ENCODE results near the gene NLRP6.

Gene NLRP6

GRCh38 chr11:249062-249461 lies 29.1 kb upstream of the NLRP6 start:
- peaks cover 6% of the 10 kb centered on the region for H3K4me1 Mint-ChIP-seq
- H3K9me3 Mint-ChIP-seq, result no peaks in the 10 kb centered on the region
- no peak overlapping the region for H3K4me3 Mint-ChIP-seq
- H3K36me3 Mint-ChIP-seq (ENCODE audit: insufficient read depth), result peaks cover 79% of the 10 kb centered on the region
- H3K27me3 Mint-ChIP-seq, result no peaks in the 10 kb centered on the region
- H3K27ac Mint-ChIP-seq (ENCODE audit: low read depth), result no peak overlapping the region
- DNase-seq (ENCODE audit: low spot score in 2 of 2) (no peak), ATAC-seq (replicated peaks; ENCODE audit: extremely low read depth, poor library complexity, severe bottlenecking) (no peak)

- Mint-ChIP-seq H3K27me3 (no peaks in the 10 kb centered on the region), H3K27ac (ENCODE audit: low read depth) (no peak overlapping the region), H3K36me3 (ENCODE audit: insufficient read depth) (peaks cover 71% of the 10 kb centered on the region), H3K9me3 (no peaks in the 10 kb centered on the region), H3K4me3 (no peak overlapping the region), H3K4me1 (peaks cover 6% of the 10 kb centered on the region)
- DNase-seq (ENCODE audit: low spot score in 2 of 2) (no peak), ATAC-seq (replicated peaks; ENCODE audit: extremely low read depth, poor library complexity, severe bottlenecking) (no peak)
Measured at GRCh38 chr11:250274-250673, 27.9 kb upstream of the NLRP6 start.

GRCh38 chr11:250740-251299 lies 27.4 kb upstream of the NLRP6 start:
- no peaks in the 10 kb centered on the region for H3K9me3 Mint-ChIP-seq
- peak; percentile 97 for ATAC-seq (replicated peaks; ENCODE audit: extremely low read depth, poor library complexity, severe bottlenecking)
- peak; percentile 72 to 74 for DNase-seq (ENCODE audit: low spot score in 2 of 2)
- no peaks in the 10 kb centered on the region for H3K27me3 Mint-ChIP-seq
- peaks cover 6% of the 10 kb centered on the region for H3K4me1 Mint-ChIP-seq
- H3K36me3 Mint-ChIP-seq (ENCODE audit: insufficient read depth), result peaks cover 67% of the 10 kb centered on the region
- no peak overlapping the region for H3K27ac Mint-ChIP-seq (ENCODE audit: low read depth)
- no peak overlapping the region for H3K4me3 Mint-ChIP-seq

- Mint-ChIP-seq H3K27ac (ENCODE audit: low read depth) (no peak overlapping the region), H3K36me3 (ENCODE audit: insufficient read depth) (peaks cover 59% of the 10 kb centered on the region), H3K9me3 (no peaks in the 10 kb centered on the region)
Measured at GRCh38 chr11:251550-251949, 26.7 kb upstream of the NLRP6 start.

GRCh38 chr11:252666-253065 lies 25.5 kb upstream of the NLRP6 start:
- no peaks in the 10 kb centered on the region for H3K27me3 Mint-ChIP-seq
- ATAC-seq (replicated peaks; ENCODE audit: extremely low read depth, poor library complexity, severe bottlenecking), result no peak

More at GRCh38 chr11:251550-251949, 26.7 kb upstream of the NLRP6 start:
- H3K4me1 Mint-ChIP-seq, result peaks cover 6% of the 10 kb centered on the region
- no peak for DNase-seq (ENCODE audit: low spot score in 2 of 2)
- ATAC-seq (replicated peaks; ENCODE audit: extremely low read depth, poor library complexity, severe bottlenecking), result no peak
- no peaks in the 10 kb centered on the region for H3K27me3 Mint-ChIP-seq
- no peak overlapping the region for H3K4me3 Mint-ChIP-seq

GRCh38 chr11:253160-253885 lies 24.9 kb upstream of the NLRP6 start:
- Mint-ChIP-seq H3K4me1 (peaks cover 11% of the 10 kb centered on the region), H3K9me3 (no peaks in the 10 kb centered on the region), H3K36me3 (ENCODE audit: insufficient read depth) (peaks cover 43% of the 10 kb centered on the region), H3K27me3 (no peaks in the 10 kb centered on the region), H3K4me3 (no peak overlapping the region), H3K27ac (ENCODE audit: low read depth) (no peak overlapping the region)
- no peak for ATAC-seq (replicated peaks; ENCODE audit: extremely low read depth, poor library complexity, severe bottlenecking)
- DNase-seq (ENCODE audit: low spot score in 2 of 2), result no peak

More at GRCh38 chr11:252666-253065, 25.5 kb upstream of the NLRP6 start:
- peaks cover 50% of the 10 kb centered on the region for H3K36me3 Mint-ChIP-seq (ENCODE audit: insufficient read depth)
- no peaks in the 10 kb centered on the region for H3K9me3 Mint-ChIP-seq
- H3K27ac Mint-ChIP-seq (ENCODE audit: low read depth), result no peak overlapping the region
- no peak for DNase-seq (ENCODE audit: low spot score in 2 of 2)
- peaks cover 6% of the 10 kb centered on the region for H3K4me1 Mint-ChIP-seq
- no peak overlapping the region for H3K4me3 Mint-ChIP-seq

GRCh38 chr11:253886-254270 lies 24.3 kb upstream of the NLRP6 start:
- Mint-ChIP-seq H3K27ac (ENCODE audit: low read depth) (no peak overlapping the region), H3K36me3 (ENCODE audit: insufficient read depth) (peaks cover 39% of the 10 kb centered on the region)
- no peak for DNase-seq (ENCODE audit: low spot score in 2 of 2)

GRCh38 chr11:255176-255575 lies 23.0 kb upstream of the NLRP6 start:
- ATAC-seq (replicated peaks; ENCODE audit: extremely low read depth, poor library complexity, severe bottlenecking), result no peak
- DNase-seq (ENCODE audit: low spot score in 2 of 2), result no peak
- no peaks in the 10 kb centered on the region for H3K27me3 Mint-ChIP-seq
- H3K9me3 Mint-ChIP-seq, result no peaks in the 10 kb centered on the region
- H3K4me3 Mint-ChIP-seq, result no peak overlapping the region
- peaks cover 27% of the 10 kb centered on the region for H3K36me3 Mint-ChIP-seq (ENCODE audit: insufficient read depth)
- peaks cover 11% of the 10 kb centered on the region for H3K4me1 Mint-ChIP-seq
- H3K27ac Mint-ChIP-seq (ENCODE audit: low read depth), result no peak overlapping the region

More at GRCh38 chr11:253886-254270, 24.3 kb upstream of the NLRP6 start:
- no peak for ATAC-seq (replicated peaks; ENCODE audit: extremely low read depth, poor library complexity, severe bottlenecking)
- H3K4me1 Mint-ChIP-seq, result peaks cover 11% of the 10 kb centered on the region
- H3K27me3 Mint-ChIP-seq, result no peaks in the 10 kb centered on the region
- no peak overlapping the region for H3K4me3 Mint-ChIP-seq
- no peaks in the 10 kb centered on the region for H3K9me3 Mint-ChIP-seq

- Mint-ChIP-seq H3K36me3 (ENCODE audit: insufficient read depth) (peaks cover 22% of the 10 kb centered on the region), H3K4me3 (no peak overlapping the region), H3K27ac (ENCODE audit: low read depth) (peak overlapping the region; percentile 21), H3K4me1 (peaks cover 8% of the 10 kb centered on the region), H3K9me3 (no peaks in the 10 kb centered on the region), H3K27me3 (no peaks in the 10 kb centered on the region)
- ATAC-seq (replicated peaks; ENCODE audit: extremely low read depth, poor library complexity, severe bottlenecking), result no peak
- no peak for DNase-seq (ENCODE audit: low spot score in 2 of 2)
Measured at GRCh38 chr11:255816-256215, 22.4 kb upstream of the NLRP6 start.

GRCh38 chr11:256952-257737 lies 21.1 kb upstream of the NLRP6 start:
- ATAC-seq (replicated peaks; ENCODE audit: extremely low read depth, poor library complexity, severe bottlenecking) (no peak), DNase-seq (ENCODE audit: low spot score in 2 of 2) (no peak)
- peak overlapping the region; percentile 57 for H3K27ac Mint-ChIP-seq (ENCODE audit: low read depth)
- peaks cover 5% of the 10 kb centered on the region for H3K4me1 Mint-ChIP-seq
- H3K27me3 Mint-ChIP-seq, result no peaks in the 10 kb centered on the region
- H3K4me3 Mint-ChIP-seq, result no peak overlapping the region
- H3K9me3 Mint-ChIP-seq, result no peaks in the 10 kb centered on the region
- peaks cover 11% of the 10 kb centered on the region for H3K36me3 Mint-ChIP-seq (ENCODE audit: insufficient read depth)

- Mint-ChIP-seq H3K27ac (ENCODE audit: low read depth) (peak overlapping the region; percentile 57), H3K9me3 (no peaks in the 10 kb centered on the region), H3K27me3 (no peaks in the 10 kb centered on the region), H3K4me1 (peaks cover 5% of the 10 kb centered on the region), H3K36me3 (ENCODE audit: insufficient read depth) (peaks cover 3% of the 10 kb centered on the region), H3K4me3 (no peak overlapping the region)
- no peak for DNase-seq (ENCODE audit: low spot score in 2 of 2)
- no peak for ATAC-seq (replicated peaks; ENCODE audit: extremely low read depth, poor library complexity, severe bottlenecking)
Measured at GRCh38 chr11:257766-258493, 20.3 kb upstream of the NLRP6 start.

- Mint-ChIP-seq H3K27me3 (no peaks in the 10 kb centered on the region), H3K27ac (ENCODE audit: low read depth) (no peak overlapping the region), H3K4me3 (no peak overlapping the region), H3K9me3 (no peaks in the 10 kb centered on the region), H3K4me1 (peaks cover 5% of the 10 kb centered on the region), H3K36me3 (ENCODE audit: insufficient read depth) (peaks cover under 1% of the 10 kb centered on the region)
- ATAC-seq (replicated peaks; ENCODE audit: extremely low read depth, poor library complexity, severe bottlenecking) (no peak), DNase-seq (ENCODE audit: low spot score in 2 of 2) (no peak)
Measured at GRCh38 chr11:259413-259812, 18.8 kb upstream of the NLRP6 start.
